ENCODE results near the gene CUX1. TPM values are rescaled to one million over a fixed set of nuclear protein-coding genes. Genes with fewer than 3 reads are reported as not detected.
"Not testable (repeated sequence)": the region's sequence is repeated elsewhere in the genome, so short reads cannot be mapped to it uniquely, and the experiment has no call there.

Gene CUX1
- total and polyA plus RNA-seq, 12 donors: 34.5 to 176 (median 145) TPM

GRCh38 chr7:101846800-101847538 is 29.5 kb downstream of the CUX1 start:
- peaks cover 0 to 15% (median 0%) of the 10 kb centered on the region in 11 donors for H3K9me3 ChIP-seq
- intact Hi-C loops (cut with DNase I): no loop called here
- no peak overlapping the region for H3K4me3 ChIP-seq
- DNase-seq (no peak), ATAC-seq (no peak)
- no peaks in the 10 kb centered on the region for H3K27me3 ChIP-seq
- 95 to 99% methylated on average over 11 of the region's 11 CpGs for WGBS, 2 donors
- H3K27ac ChIP-seq: no peak overlapping the region
- no peaks in the 10 kb centered on the region for H3K36me3 ChIP-seq
- TF ChIP-seq CTCF (IDR thresholded peaks at IDR 0.05): no peak
- H3K4me1 ChIP-seq: peaks cover 0 to 22% (median 6%) of the 10 kb centered on the region in 9 donors

GRCh38 chr7:101848208-101848951 is 31.0 kb downstream of the CUX1 start:
- Histone ChIP-seq H3K27me3 (no peaks in the 10 kb centered on the region), H3K36me3 (no peaks in the 10 kb centered on the region), H3K4me1 (peaks cover 0 to 21% (median 6%) of the 10 kb centered on the region in 9 donors), H3K4me3 (no peak overlapping the region), H3K9me3 (peaks cover 0 to 15% (median 0%) of the 10 kb centered on the region in 11 donors), H3K27ac (no peak overlapping the region)
- TF ChIP-seq CTCF (IDR thresholded peaks at IDR 0.05): no peak
- WGBS, 2 donors: 91 to 95% methylated on average over 8 of the region's 8 CpGs
- intact Hi-C loops (cut with DNase I): no loop called here
- no peak for DNase-seq
- no peak for ATAC-seq

GRCh38 chr7:101849314-101849713 is 31.9 kb downstream of the CUX1 start:
- H3K27me3 ChIP-seq; intact Hi-C loops (cut with DNase I); H3K27ac ChIP-seq; H3K4me3 ChIP-seq; ATAC-seq; H3K36me3 ChIP-seq; DNase-seq: not testable (repeated sequence)
- Histone ChIP-seq H3K4me1 (peaks cover 0 to 12% (median 0%) of the 10 kb centered on the region in 9 donors), H3K9me3 (peaks cover 0 to 15% (median 0%) of the 10 kb centered on the region in 11 donors)
- 99 to 100% methylated on average over 2 of the region's 2 CpGs for WGBS, 2 donors

GRCh38 chr7:101852364-101852763 is 34.9 kb downstream of the CUX1 start:
- ATAC-seq; H3K27ac ChIP-seq; H3K36me3 ChIP-seq; H3K4me3 ChIP-seq; intact Hi-C loops (cut with DNase I); DNase-seq; H3K27me3 ChIP-seq; H3K9me3 ChIP-seq: not testable (repeated sequence)
- 97 to 98% methylated on average over 5 of the region's 5 CpGs for WGBS, 2 donors
- H3K4me1 ChIP-seq: peaks cover 5 to 26% (median 20%) of the 10 kb centered on the region in 9 donors

GRCh38 chr7:101853684-101854083 is 36.3 kb downstream of the CUX1 start:
- Histone ChIP-seq H3K36me3 (no peaks in the 10 kb centered on the region), H3K4me1 (peaks cover 12 to 39% (median 31%) of the 10 kb centered on the region in 9 donors), H3K27ac (no peak overlapping the region), H3K9me3 (no peaks in the 10 kb centered on the region), H3K4me3 (no peak overlapping the region), H3K27me3 (no peaks in the 10 kb centered on the region)
- no peak for TF ChIP-seq CTCF (IDR thresholded peaks at IDR 0.05)
- intact Hi-C loops (cut with DNase I): no loop called here
- WGBS, 2 donors: 98% methylated on average over 7 of the region's 7 CpGs
- ATAC-seq (no peak), DNase-seq (no peak)

Data from heart right ventricle (tissue), 16 donors.